K562 (cell line): ENCODE data around the gene PDE4D. TPM values are rescaled to one million over a fixed set of nuclear protein-coding genes. Genes with fewer than 3 reads are reported as not detected.

ENCODE experiments used
- ATAC-seq: fragments of 200-7000 bp; cut with Tn5 transposase; 3 replicates; pipeline ENCODE4 v1.9.1; 2020; ENCODE audit warnings: moderate library complexity
- BruUV-seq: library from RNA; stranded (reverse); fragments of 400-500 nt; replicated peaks from 2 replicates; lab custom pipeline; 2021; lab: Mats Ljungman, UMichigan
- CTCF ChIA-PET: fragments of 300-600 bp; formaldehyde crosslinking; extraction: SDS; loops from one replicate; lab custom pipeline; 2021; ENCODE audit warnings: low intra/inter-chr PET ratio; lab: Yijun Ruan, JAX
- POLR2A ChIA-PET: fragments of 300-600, 350-650 bp; sonication (Branson Sonifier 250); formaldehyde crosslinking; extraction: SDS; loops from one replicate; lab custom pipeline; 2021; ENCODE audit warnings: antibody characterized with exemption, inconsistent platforms; lab: Yijun Ruan, JAX
- DNase-seq, 4 experiments: peaks; one replicate each; pipeline versions ENCODE4 v3.0.0 to v3.0.0-alpha.2; 2011 to 2018; ENCODE audit warnings: low spot score in 3 of 4, mixed read lengths in 3 of 4; ENCODE audit errors: extremely low read depth in 1 of 4
- FAIRE-seq: peaks from 2 replicates; lab custom pipeline; 2011; peaks lifted over from hg19 to GRCh38; lab: Jason Lieb, UNC
- H2AFZ ChIP-seq: 2 replicates; pipeline ENCODE4 v1.6.0; 2011; ENCODE audit warnings: low read depth, low read length, control low read depth, inconsistent platforms
- H3K27ac ChIP-seq: fragments of 200-600 bp; 3 replicates; pipeline ENCODE4 v1.8.0; 2011; ENCODE audit warnings: low read depth, mild to moderate bottlenecking, control low read depth, inconsistent platforms, low read length, moderate library complexity, mixed read lengths; ENCODE audit errors: extremely low read depth
- H3K27me3 ChIP-seq, 2 experiments: fragments of 300-600 bp in 1 of 2; 2 replicates in 1 of 2; 3 replicates in 1 of 2; pipeline versions ENCODE4 v1.6.0 to v1.8.0; 2011; ENCODE audit warnings: inconsistent platforms in 2 of 2, low read length in 2 of 2, mild to moderate bottlenecking in 1 of 2, mixed read lengths in 1 of 2, moderate library complexity in 1 of 2; ENCODE audit not compliant: control insufficient read depth in 2 of 2, insufficient read depth in 2 of 2
- H3K36me3 ChIP-seq: fragments of 300-600 bp; 3 replicates; pipeline ENCODE4 v1.8.0; 2011; ENCODE audit warnings: mild to moderate bottlenecking, low read length, inconsistent platforms; ENCODE audit not compliant: control insufficient read depth, insufficient read depth
- H3K4me1 ChIP-seq, 2 experiments: fragments of 200-600 bp in 1 of 2; replicated peaks in 1 of 2; 2 replicates in 1 of 2; 3 replicates in 1 of 2; pipeline versions ENCODE4 v1.5.1 to v1.8.0; 2011; ENCODE audit warnings: inconsistent platforms in 2 of 2, low read length in 2 of 2, mild to moderate bottlenecking in 1 of 2, mixed read lengths in 1 of 2, moderate library complexity in 1 of 2; ENCODE audit not compliant: control insufficient read depth in 2 of 2, insufficient read depth in 2 of 2
- H3K4me2 ChIP-seq: 2 replicates; pipeline ENCODE4 v1.6.1; 2011; ENCODE audit warnings: low read length, control low read depth, inconsistent platforms, mixed read lengths; ENCODE audit not compliant: insufficient read depth
- H3K4me3 ChIP-seq: fragments of 200-600 bp; sonication (generic), shearing (Covaris generic); 2 replicates; pipeline ENCODE4 v1.5.1; 2016; ENCODE audit warnings: control low read depth, inconsistent platforms
- H3K79me2 ChIP-seq: fragments of 200-600 bp; 3 replicates; pipeline ENCODE4 v1.8.0; 2011; ENCODE audit warnings: low read length, inconsistent platforms; ENCODE audit not compliant: control insufficient read depth, insufficient read depth
- H3K9ac ChIP-seq, 2 experiments: 2 replicates each; pipeline versions ENCODE4 v1.6.0 to v1.6.1; 2011; ENCODE audit warnings: low read depth in 2 of 2, low read length in 2 of 2, control low read depth in 1 of 2, inconsistent platforms in 1 of 2, mild to moderate bottlenecking in 1 of 2, mixed read lengths in 1 of 2; ENCODE audit not compliant: insufficient read depth in 1 of 2
- H3K9me1 ChIP-seq: one replicate; pipeline ENCODE4 v1.6.0; 2011; ENCODE audit warnings: inconsistent platforms, mild to moderate bottlenecking, low read length, moderate library complexity; ENCODE audit not compliant: control insufficient read depth, insufficient read depth
- H3K9me3 ChIP-seq: replicated peaks from 2 replicates; pipeline ENCODE4 v1.5.1; 2011; ENCODE audit warnings: low read depth, low read length, inconsistent platforms; ENCODE audit not compliant: control insufficient read depth, insufficient read depth
- H4K20me1 ChIP-seq: replicated peaks from 2 replicates; pipeline ENCODE4 v1.6.1; 2011; ENCODE audit warnings: low read length, inconsistent platforms, mixed read lengths; ENCODE audit not compliant: control insufficient read depth, insufficient read depth
- FOXA3 ChIP-seq, 2 experiments: fragments of 450-650 bp in 1 of 2; sonication (generic) in 1 of 2; formaldehyde crosslinking; IDR thresholded peaks in 1 of 2; conservative IDR thresholded peaks in 1 of 2; 2 replicates each; pipeline versions ENCODE4 v1.4.0 to v1.8.0; 2020 to 2022; ENCODE audit warnings: mild to moderate bottlenecking in 2 of 2, missing genetic modification reagents in 1 of 2
- MBD2 ChIP-seq: sonication (generic); IDR thresholded peaks from 2 replicates; pipeline ENCODE4 v1.6.1; 2016; ENCODE audit warnings: low read depth, borderline replicate concordance
- MYC ChIP-seq, 2 experiments: fragments of 250-450 bp in 1 of 2; sonication (Bioruptor Pico) in 1 of 2; IDR thresholded peaks; 2 replicates each; pipeline versions ENCODE4 v1.5.1 to v1.6.1; 2012 to 2021; ENCODE audit warnings: low read depth in 2 of 2, borderline replicate concordance in 1 of 2, improper control_type of control experiment in 1 of 2, low read length in 1 of 2, mild to moderate bottlenecking in 1 of 2, moderate library complexity in 1 of 2
- NFIC ChIP-seq: fragments of 450-650 bp; IDR thresholded peaks from 2 replicates; pipeline ENCODE4 v1.6.1; 2017; ENCODE audit warnings: mild to moderate bottlenecking, inconsistent platforms
- SAFB ChIP-seq: fragments of 200-400 bp; formaldehyde crosslinking; IDR thresholded peaks from 2 replicates; pipeline ENCODE4 v1.6.1; 2017; ENCODE audit warnings: low read depth, low read length, borderline replicate concordance
- STAT5A ChIP-seq: IDR thresholded peaks from 2 replicates; pipeline ENCODE4 v1.6.1; 2012; ENCODE audit warnings: low read length, inconsistent platforms, borderline replicate concordance
- TAL1 ChIP-seq: fragments of 450-650 bp; IDR thresholded peaks from 2 replicates; pipeline ENCODE4 v1.6.1; 2016; ENCODE audit warnings: mild to moderate bottlenecking
- TARDBP ChIP-seq: fragments of 450-650 bp; IDR thresholded peaks from 2 replicates; pipeline ENCODE4 v1.6.1; 2016
- TCF3 ChIP-seq: sonication (generic); formaldehyde crosslinking; IDR thresholded peaks from 2 replicates; pipeline ENCODE4 v1.4.0; 2020; ENCODE audit warnings: mild to moderate bottlenecking, missing genetic modification reagents
- TEAD1 ChIP-seq, 2 experiments: fragments of 450-650 bp in 1 of 2; sonication (generic) in 1 of 2; formaldehyde crosslinking; IDR thresholded peaks; 2 replicates each; pipeline versions ENCODE4 v1.4.0 to v1.8.0; 2020 to 2022; ENCODE audit warnings: mild to moderate bottlenecking in 2 of 2, missing genetic modification reagents in 1 of 2
- ZBTB33 ChIP-seq: sonication (generic); formaldehyde crosslinking; IDR thresholded peaks from 2 replicates; pipeline ENCODE4 v1.8.1; 2023; ENCODE audit warnings: mild to moderate bottlenecking, missing genetic modification reagents
- ZFP91 ChIP-seq: sonication (generic); formaldehyde crosslinking; IDR thresholded peaks from 2 replicates; pipeline ENCODE4 v1.8.0; 2022; ENCODE audit warnings: mild to moderate bottlenecking, missing genetic modification reagents
- ZNF217 ChIP-seq: sonication (generic); formaldehyde crosslinking; IDR thresholded peaks from 2 replicates; pipeline ENCODE4 v1.8.0; 2022; ENCODE audit warnings: mild to moderate bottlenecking, missing genetic modification reagents
- ZNF263 ChIP-seq: sonication (generic); formaldehyde crosslinking; IDR thresholded peaks from 2 replicates; pipeline ENCODE4 v1.8.0; 2022; ENCODE audit warnings: mild to moderate bottlenecking, missing genetic modification reagents, borderline replicate concordance
- ZNF316 ChIP-seq: fragments of 450-650 bp; IDR thresholded peaks from 2 replicates; pipeline ENCODE4 v1.6.1; 2016
- ZNF77 ChIP-seq: fragments of 250-450 bp; sonication (Bioruptor Pico); IDR thresholded peaks from 2 replicates; pipeline ENCODE4 v1.5.0; 2020
- ZNF79 ChIP-seq: fragments of 250-450 bp; sonication (Bioruptor Pico); IDR thresholded peaks from 2 replicates; pipeline ENCODE4 v1.4.0; 2020; ENCODE audit warnings: low read depth, mild to moderate bottlenecking, moderate library complexity
- WGBS: fragments of 100-300 bp; shearing (Covaris generic); methylation state at CpG from one replicate; pipeline ENCODE4 v1.1.6; 2016; ENCODE audit warnings: low coverage, mixed read lengths; ENCODE audit not compliant: insufficient coverage; ENCODE audit errors: missing lambda C conversion rate; 5-methylcytosine and 5-hydroxymethylcytosine counted together
- in situ Hi-C: fragments of 300-500 bp; cut with MboI; formaldehyde crosslinking; loops from 4 replicates; pipeline ENCODE4 v1.15.0; 2018; ENCODE audit warnings: inconsistent platforms, mixed read lengths
- intact Hi-C: fragments of 100-400 bp; cut with micrococcal nuclease; formaldehyde crosslinking; loops from 2 replicates; pipeline ENCODE4 v1.14.2; 2022
- polyA plus RNA-seq, 8 experiments: library from polyadenylated mRNA; depleted of rRNA in 4 of 8; stranded (reverse) in 5 of 8; unstranded in 3 of 8; fragments of >200 nt; fragmentation: Nextera tagmentation in 2 of 8; fragmentation: Illumina TruSeq in 1 of 8; extraction: Ambion mirVana in 2 of 8; extraction: Trizol in 1 of 8; gene quantifications; 2 replicates each; pipeline versions ENCODE4 v1.2.1 to v1.2.3, GENCODE V29; 2011 to 2014; ENCODE audit warnings: inconsistent platforms in 1 of 8, missing spikeins in 1 of 8
- total RNA-seq, 7 experiments: library from RNA; depleted of rRNA in 6 of 7; stranded (reverse); fragments of >200 nt in 6 of 7; fragmentation: Illumina TruSeq in 2 of 7; extraction: Trizol in 2 of 7; gene quantifications; 2 replicates each; pipeline versions ENCODE4 v1.2.1 to v1.2.3, GENCODE V29; 2011 to 2021; ENCODE audit warnings: low replicate concordance in 1 of 7

The PDE4D gene
- total and polyA plus RNA-seq, 9 of the 15 experiments (the other 6 are each of a cell fraction or from before 2014, with no cell fraction given), result 0.04 to 0.46 (median 0.13) TPM

GRCh38 chr5:59354274-59354673 is 539.3 kb downstream of the PDE4D start:
- intact Hi-C loops, result no loop called here
- no peak overlapping the region for H3K27ac ChIP-seq
- CTCF ChIA-PET, result no interaction called here
- in situ Hi-C loops, result no loop called here
- H3K4me3 ChIP-seq, result no peak overlapping the region
- H3K4me2 ChIP-seq, result no peak overlapping the region
- no peak overlapping the region for H3K9ac ChIP-seq
- BruUV-seq, result no TSS peak
- no peaks in the 10 kb centered on the region for H3K9me1 ChIP-seq
- 11% methylated on average over 5 of the region's 5 CpGs for WGBS
- H4K20me1 ChIP-seq, result no peaks in the 10 kb centered on the region
- no peak overlapping the region for H2AFZ ChIP-seq
- H3K9me3 ChIP-seq, result no peaks in the 10 kb centered on the region
- H3K4me1 ChIP-seq, result no peaks in the 10 kb centered on the region
- POLR2A ChIA-PET, result no interaction called here
- no peaks in the 10 kb centered on the region for H3K27me3 ChIP-seq
- no peak for DNase-seq
- ATAC-seq, result no peak
- TF ChIP-seq MBD2 (no peak), TARDBP (no peak), TCF3 (CRISPR knock-in tag) (no peak), ZBTB33 (no peak), FOXA3 (CRISPR knock-in tag; conservative IDR thresholded peaks at IDR 0.05 in 1 of 2, IDR thresholded peaks at IDR 0.05 in 1 of 2) (no peak), SAFB (no peak), ZNF263 (CRISPR knock-in tag) (no peak), STAT5A (no peak), ZNF316 (no peak), MYC (IDR thresholded peaks at IDR 0.05; ENCODE audit: low read depth, low read length) (no peak), MYC (CRISPR knock-in tag; IDR thresholded peaks at IDR 0.05; ENCODE audit: borderline replicate concordance, low read depth) (no peak), ZFP91 (CRISPR knock-in tag) (no peak), TAL1 (no peak), TEAD1 (CRISPR knock-in tag; IDR thresholded peaks at IDR 0.05) (no peak), ZNF79 (CRISPR knock-in tag) (no peak), ZNF77 (CRISPR knock-in tag) (no peak), ZNF217 (CRISPR knock-in tag) (no peak), NFIC (no peak)
- TF ChIP-seq, all 486 proteins: peak for 0
- FAIRE-seq, result no peak
- Histone ChIP-seq H3K79me2 (no peaks in the 10 kb centered on the region), H3K36me3 (no peaks in the 10 kb centered on the region)
